Measurements from ENCODE around the gene ALK.

ALK gene

DNA sequence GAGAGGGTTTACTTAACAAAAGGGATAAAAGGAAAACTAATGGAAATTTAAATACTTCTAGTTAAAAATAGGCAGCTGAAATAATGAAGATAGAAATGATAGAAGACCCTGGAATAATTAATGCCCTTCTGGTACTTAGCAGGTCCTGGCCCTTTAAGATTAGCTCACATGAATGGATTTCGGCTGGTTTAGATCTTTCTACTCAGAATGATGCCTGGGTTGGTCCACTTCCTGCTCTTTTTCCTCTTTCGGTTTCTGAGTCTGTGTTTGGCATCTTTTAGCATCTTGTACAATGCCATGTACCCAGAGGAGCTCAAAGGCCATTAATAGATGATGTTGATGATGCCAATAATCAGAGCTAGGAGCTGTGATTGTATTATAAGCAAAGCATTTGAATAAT, 515.7 kb downstream of the ALK start:
- TF ChIP-seq, protein P1, sequence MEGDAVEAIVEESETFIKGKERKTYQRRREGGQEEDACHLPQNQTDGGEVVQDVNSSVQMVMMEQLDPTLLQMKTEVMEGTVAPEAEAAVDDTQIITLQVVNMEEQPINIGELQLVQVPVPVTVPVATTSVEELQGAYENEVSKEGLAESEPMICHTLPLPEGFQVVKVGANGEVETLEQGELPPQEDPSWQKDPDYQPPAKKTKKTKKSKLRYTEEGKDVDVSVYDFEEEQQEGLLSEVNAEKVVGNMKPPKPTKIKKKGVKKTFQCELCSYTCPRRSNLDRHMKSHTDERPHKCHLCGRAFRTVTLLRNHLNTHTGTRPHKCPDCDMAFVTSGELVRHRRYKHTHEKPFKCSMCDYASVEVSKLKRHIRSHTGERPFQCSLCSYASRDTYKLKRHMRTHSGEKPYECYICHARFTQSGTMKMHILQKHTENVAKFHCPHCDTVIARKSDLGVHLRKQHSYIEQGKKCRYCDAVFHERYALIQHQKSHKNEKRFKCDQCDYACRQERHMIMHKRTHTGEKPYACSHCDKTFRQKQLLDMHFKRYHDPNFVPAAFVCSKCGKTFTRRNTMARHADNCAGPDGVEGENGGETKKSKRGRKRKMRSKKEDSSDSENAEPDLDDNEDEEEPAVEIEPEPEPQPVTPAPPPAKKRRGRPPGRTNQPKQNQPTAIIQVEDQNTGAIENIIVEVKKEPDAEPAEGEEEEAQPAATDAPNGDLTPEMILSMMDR (IDR thresholded peaks at IDR 0.05; ENCODE audit: low read depth, low read length) = no peak

DNA sequence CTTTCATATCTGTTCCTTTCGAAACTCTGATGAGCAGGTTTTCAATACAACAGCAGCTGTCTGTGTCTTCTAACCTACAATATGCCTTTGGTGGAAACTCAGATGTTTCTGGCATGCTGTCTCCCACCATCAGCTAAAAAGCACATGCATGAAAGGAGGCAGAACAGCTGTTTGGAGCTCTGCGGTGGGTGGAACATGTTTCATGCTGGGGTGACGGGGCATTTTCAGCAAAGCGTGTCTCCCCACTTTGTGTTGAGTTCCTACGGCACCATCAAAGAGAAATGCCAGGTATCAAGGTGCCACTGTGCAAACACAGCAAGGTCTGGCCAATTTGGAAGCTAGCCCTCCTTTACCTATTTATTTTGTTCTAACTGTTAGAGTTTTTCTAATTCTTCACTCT, 516.1 kb downstream of the ALK start:
- DNase-seq (ENCODE audit: extremely low read depth, low read depth) = no peak
- TF ChIP-seq, protein P1 (IDR thresholded peaks at IDR 0.05; ENCODE audit: low read depth, low read length) = no peak

More for the DNA sequence above, 515.7 kb downstream of the ALK start:
- DNase-seq (ENCODE audit: extremely low read depth, low read depth) = no peak

DNA sequence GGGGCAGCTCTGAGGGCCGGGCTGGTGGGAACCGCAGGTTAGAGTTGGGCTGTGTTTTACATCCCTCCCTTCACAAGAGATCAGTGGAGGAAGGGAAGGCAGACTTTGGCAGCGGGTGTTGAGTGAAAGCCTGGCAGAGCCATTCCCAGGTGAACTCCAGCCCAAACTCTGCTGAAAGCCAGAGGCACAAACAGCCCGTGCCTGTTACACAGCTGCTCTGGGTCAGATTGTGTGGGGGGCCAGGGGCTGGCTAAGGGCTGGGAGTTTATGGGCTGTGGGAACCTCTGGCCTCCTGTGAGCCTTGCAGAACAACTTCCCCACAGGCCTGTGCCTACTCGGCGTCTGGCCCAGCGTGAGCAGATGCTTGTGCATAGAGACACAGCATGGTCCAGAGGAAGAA, 519.4 kb downstream of the ALK start:
- TF ChIP-seq, protein P1 (IDR thresholded peaks at IDR 0.05; ENCODE audit: low read depth, low read length) = no peak
- no peak for DNase-seq (ENCODE audit: extremely low read depth, low read depth)

DNA sequence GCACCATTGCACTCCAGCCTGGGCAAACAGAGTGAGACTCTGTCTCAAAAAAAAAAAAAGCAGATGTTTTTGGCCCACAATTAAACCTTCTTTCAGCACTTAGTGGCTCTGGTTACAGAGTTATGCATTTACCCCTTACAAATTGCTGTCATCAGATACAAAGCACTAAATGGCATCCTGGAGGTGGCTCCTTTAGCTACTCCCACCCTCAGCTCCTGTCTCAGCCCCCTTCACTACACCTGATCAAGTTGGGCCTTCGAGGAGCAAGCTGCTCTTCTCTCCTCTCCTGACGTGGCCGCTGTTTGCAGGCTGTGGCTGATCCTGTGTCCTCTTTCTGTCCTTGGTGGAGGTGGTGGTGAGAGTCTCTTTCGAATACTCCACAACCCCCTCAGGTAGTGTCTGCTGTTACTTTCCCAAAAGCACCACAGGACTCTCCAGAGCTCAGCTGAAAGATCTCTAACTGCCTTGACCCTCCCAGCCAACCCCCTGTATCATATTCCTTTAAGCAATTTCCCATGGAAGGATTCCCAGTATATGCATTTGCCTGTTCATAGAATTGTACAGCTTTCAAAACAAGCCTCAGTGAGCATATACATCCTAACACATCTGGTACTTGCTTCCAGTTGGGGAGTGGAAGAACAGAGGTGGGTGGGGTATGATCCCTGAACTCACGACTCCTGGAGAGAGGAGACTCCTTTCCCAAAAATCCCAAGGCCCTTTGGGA, 520.3 kb downstream of the ALK start:
- DNase-seq (ENCODE audit: extremely low read depth, low read depth) = no peak
- TF ChIP-seq, protein P1 (IDR thresholded peaks at IDR 0.05; ENCODE audit: low read depth, low read length) = no peak

DNA sequence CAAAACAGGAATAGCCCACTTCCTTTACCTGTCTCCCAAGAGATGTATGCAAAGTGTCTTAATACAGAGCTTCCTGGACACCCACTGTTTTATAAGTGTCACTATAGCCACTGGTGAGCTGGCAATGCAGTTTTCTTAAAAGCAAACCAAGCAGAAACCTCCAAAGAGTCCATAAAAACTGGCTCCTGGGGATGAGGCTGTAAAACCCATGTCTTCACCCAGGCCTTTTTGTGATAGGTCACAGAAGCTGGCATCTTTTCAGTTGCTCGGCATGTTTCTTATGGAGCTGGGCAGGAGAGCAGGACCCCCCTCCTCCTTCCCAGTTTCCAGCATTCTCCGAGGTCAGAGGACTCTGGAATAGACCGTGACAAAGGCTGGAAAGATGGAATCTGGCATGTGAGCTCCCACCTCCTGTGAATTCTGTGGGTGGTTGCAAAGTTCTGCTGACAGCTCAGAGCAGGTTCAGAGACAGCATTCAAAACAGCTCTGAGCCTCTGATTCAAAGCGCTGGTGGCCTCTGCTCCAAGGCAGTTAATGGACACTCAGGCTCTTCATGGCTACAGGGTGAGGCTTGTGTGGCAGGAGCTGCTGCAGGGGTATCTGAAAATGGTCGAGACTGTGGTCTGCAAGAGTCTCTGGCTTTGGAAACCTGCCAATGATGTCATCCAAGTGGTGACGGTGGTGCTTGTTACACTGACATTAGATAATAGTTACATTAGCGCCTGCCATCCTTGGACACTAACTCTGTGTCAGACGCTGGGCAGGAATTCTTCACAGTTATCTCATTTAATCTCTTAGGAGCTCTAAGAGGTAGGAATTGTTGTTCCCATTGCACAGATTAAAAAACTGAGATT, 522.8 kb downstream of the ALK start:
- no peak for DNase-seq (ENCODE audit: extremely low read depth, low read depth)
- TF ChIP-seq, protein P1 (IDR thresholded peaks at IDR 0.05; ENCODE audit: low read depth, low read length) = no peak

DNA sequence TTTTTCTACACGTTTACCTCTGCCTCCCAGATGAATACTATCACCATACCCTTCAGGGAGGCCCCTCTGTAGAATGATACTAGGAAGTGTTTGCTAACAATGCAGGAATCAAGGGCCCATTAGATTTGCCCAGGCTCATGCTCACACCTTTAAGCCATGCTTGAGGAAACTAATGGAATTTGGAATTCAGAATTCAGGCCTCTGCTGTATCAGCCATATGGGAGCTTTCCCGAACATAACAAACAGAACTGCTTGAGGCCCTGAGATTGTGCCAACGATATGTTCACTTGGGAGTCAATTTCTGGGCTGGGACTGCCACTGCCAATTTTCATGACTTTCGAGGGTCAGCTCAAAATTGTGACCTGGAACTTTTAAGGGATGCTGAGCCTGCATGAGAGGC, 523.7 kb downstream of the ALK start:
- TF ChIP-seq, protein P1 (IDR thresholded peaks at IDR 0.05; ENCODE audit: low read depth, low read length) = no peak
- DNase-seq (ENCODE audit: extremely low read depth, low read depth) = no peak

DNA sequence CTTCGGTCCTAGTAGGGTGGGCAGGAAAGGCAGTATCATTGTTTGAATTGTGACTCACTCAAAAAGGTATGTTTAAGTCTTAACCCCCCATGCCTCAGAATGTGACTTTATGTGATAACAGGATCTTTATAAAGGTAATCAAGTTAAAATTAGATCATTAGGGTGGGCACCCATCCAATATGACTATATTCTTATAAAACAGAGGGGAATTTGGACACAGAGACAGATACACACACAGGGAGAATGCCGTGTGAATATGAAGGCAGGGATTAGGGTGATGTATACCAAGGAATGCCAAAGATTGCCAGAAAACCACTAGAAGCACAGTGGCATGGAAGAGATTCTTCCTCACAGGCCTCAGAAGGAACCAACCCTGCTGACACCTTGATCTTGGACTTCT, 524.3 kb downstream of the ALK start:
- no peak for DNase-seq (ENCODE audit: extremely low read depth, low read depth)
- TF ChIP-seq, protein P1 (IDR thresholded peaks at IDR 0.05; ENCODE audit: low read depth, low read length) = no peak

Data from AG09319 (cell line).